Stimulated activated CD4-positive, alpha-beta T cell treated with anti-CD3 and anti-CD28 coated beads, TNF-alpha, amount 100 ng/mL, for 24 hours (primary cell): ENCODE measurements around the gene ANP32A.

Source experiments
- DNase-seq, 3 experiments: peaks; one replicate each; pipeline ENCODE4 v3.0.0-alpha.2; 2020; ENCODE audit warnings: low read depth in 3 of 3

The ANP32A gene

DNA sequence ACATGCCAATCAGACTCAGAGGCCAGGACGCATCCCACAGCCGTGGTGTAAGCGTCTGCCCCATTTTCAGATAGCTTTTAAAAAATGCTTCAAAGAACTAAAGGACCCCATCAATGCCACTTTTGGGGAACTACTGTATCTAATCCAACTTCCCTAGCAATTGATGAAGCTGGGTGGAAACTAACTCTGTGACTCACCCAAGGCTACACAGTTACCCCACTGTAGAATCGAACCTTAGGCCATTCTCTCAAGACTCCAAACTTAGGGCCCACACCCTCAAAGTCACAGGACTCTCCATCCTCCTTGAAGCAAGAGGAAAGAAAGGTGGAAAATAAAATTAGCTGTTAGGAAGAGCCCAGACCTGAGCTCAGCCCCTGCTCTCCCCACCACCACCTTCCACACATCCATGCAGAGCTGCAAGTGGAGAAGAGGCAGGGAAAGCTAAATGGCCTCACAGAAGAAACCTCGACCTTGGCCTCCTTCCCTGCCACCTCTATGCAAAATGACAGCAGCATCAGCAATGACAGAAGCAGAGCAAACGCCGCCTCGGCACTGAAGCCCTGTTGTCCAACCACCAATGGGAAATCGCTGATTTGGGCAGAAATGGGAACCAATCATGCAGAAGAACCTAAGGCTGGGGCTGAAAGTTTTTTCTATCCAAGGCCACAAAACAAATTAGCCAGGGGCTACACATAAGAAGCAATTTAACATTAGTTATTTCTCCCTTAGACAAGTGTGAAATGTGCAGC lies 22.2 kb downstream of the ANP32A start:
- no peak for DNase-seq

DNA sequence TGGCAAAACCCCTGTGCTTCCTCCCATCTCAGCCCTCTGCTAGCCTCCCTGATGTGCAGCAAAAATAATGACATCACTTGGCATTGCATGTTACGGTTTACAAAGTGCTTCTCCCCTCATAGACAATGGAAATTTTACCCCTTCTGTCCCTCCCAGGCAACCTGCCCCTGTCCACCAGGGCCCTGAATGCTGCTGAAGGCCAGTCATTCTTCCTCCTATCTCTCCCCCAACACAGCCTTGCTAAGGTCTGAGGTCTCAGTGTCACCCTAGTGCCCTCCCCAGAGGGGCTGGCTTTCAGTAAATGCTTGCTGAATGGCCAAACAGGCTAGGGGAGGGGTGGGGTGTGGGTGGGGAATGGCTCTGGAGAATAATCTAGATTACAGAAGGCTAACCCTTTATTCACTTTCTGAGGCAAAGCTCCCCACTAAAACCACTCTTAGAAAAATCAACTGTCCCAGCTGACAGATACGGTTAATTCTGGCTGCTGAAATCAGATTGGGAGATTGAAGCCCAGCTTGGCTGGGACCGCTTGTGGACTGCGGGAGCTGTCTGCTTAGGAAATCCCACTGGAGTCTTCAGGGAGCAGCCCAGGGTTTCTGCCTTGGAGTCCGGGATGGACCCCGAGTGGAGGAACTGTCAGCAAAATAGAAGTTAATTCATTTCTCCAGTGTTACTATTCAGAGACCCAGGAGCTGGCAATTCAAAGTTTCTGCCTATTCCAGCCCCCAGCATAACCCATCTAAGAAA lies 22.9 kb downstream of the ANP32A start:
- no peak for DNase-seq

DNA sequence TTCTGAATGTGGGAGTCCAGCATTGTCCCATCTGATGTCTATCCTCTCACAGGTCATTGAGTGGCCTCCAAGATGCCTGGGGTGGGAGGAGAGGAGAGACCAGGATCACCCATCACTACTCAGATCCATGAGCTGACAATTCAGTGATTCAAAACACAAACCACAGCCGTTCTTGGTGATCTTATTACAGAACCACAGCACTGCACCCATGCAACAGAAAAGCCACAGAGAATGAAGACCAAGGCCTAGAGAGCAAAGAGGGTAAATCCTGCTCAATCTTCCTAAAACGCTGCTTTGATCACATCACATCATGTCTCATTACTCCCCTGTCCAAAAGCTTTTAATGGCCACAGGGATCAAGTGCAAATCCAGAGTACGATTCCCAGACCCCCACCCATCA lies 23.5 kb downstream of the ANP32A start:
- DNase-seq: no peak

- no peak for DNase-seq
Observed at GRCh38 chr15:68796576-68796975, 24.1 kb downstream of the ANP32A start.

DNA sequence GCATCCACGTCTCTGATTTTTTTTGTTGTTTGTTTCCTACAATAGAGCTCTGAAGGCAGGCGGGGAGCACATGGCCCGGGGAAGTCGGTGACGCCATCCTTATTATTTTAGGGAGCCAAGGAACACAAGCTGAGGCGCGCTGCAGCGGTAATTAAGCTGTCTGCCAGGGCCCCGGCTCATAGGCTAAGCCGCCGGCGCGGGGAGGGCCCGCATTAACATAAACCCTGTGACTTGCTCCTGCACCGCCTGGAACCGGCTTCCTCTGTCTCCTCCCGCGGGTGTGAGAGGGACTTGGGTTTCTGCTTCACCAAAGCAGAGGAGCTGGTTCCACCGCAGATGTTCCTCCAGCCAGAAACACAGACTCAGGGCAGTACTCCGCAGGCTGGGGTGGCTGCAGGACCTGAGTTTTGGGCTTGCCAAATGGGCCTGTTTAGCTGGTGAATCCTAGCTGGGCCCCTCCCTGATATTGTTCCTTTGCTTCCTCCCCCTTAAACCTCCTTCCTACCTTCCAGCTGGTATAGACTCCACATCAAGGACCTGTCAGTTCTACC lies 25.3 kb downstream of the ANP32A start:
- peak in 2 of 3 experiments; percentile 46 to 67 for DNase-seq

- DNase-seq: no peak
Observed at GRCh38 chr15:68794863-68795262, 25.8 kb downstream of the ANP32A start.

- DNase-seq: no peak
Observed at GRCh38 chr15:68794307-68794706, 26.4 kb downstream of the ANP32A start.

GRCh38 chr15:68793776-68794175 lies 26.9 kb downstream of the ANP32A start:
- no peak for DNase-seq

GRCh38 chr15:68792901-68793766 lies 27.6 kb downstream of the ANP32A start:
- DNase-seq: no peak

- peak in 2 of 3 experiments; percentile 22 to 31 for DNase-seq
Observed at GRCh38 chr15:68791431-68792283, 29.0 kb downstream of the ANP32A start.

- DNase-seq: no peak
Observed at GRCh38 chr15:68790910-68791309, 29.8 kb downstream of the ANP32A start.

GRCh38 chr15:68790242-68790575 lies 30.5 kb downstream of the ANP32A start:
- DNase-seq: no peak

DNA sequence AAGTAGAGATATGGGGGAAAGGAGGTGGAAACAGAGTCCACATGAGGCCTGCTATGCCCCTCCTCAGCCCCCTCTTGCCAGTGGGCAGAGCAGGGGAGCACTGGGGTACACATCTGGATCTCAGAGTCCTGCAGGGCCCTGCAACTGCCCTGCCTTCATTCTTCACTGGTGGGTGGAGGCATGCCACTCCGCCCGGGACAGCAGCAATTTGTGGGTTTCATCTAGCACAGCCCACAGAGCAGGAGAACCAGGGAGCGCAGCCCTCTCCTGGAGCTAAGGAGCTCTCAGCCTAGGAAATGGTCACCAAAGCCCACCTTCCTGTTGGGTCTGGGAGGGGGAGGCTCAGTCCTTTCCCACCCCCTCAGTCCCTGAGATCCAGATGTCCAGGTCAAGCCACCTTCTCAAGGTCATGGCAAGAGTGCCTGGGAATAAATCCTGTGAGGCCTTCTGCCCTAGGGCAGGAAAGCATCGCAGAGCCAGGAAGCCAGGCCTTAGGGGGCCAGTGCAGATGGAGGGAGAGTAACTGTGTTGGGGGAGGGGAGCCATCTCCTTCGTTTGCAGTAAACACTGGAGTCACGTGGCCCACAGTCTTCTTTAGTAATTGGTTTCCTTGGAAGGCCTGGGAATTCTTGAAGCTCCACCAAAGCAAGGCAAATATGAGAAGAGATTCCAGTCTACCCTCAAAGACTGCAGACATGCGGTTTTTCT lies 31.0 kb downstream of the ANP32A start:
- DNase-seq: no peak

GRCh38 chr15:68789091-68789490 lies 31.6 kb downstream of the ANP32A start:
- no peak for DNase-seq

GRCh38 chr15:68788264-68788624 lies 32.5 kb downstream of the ANP32A start:
- no peak for DNase-seq

DNA sequence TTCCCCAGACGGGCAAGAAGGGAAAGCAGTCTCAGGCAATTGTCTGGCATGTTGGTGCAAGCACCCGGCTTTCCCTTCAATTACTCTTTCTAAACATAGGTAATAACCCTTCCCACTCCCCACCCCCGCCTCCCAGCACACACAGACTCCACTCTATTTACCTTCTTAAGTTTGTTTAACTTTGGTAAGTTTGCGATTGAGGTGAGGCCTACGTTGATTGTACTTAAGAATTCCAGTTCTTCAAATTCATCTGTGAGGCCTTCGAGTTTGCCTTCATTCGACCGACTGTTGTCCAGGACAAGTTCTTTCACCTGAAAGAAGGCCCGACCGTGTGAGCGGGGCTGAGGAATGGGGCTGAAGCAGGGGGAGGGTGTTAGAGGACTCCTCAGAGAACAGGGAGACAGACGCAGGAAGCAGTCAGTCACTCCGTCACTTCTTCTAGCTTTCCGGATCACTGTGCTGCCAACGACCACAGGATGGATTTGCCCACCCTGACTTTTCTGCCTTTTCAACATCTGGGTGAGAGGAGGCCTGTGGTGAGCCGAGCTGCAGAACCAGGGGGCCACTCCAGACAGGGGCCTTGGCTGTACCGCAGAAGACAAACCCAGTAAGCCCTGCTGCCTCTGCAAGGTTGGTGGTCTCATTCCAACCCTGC lies 33.0 kb downstream of the ANP32A start:
- no peak for DNase-seq

DNA sequence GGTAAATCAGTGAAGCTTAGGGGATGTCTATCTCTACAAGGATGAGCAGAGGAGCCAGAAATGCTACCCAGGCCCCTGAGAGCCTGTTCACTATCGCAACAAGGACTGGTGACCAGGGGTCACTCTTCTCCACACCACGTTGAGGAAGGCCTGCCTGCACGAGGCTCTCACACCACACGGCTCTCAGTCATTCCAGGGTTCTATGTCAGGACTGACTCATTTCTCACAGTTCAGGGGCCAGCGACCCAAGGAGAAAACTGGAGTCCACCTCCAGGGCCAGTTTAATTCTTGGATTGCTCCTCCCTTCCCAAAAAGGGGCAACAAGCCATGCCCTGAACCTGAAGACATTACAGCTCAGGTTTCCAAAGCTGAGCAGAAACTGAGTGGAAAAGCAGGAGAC lies 33.9 kb downstream of the ANP32A start:
- no peak for DNase-seq

GRCh38 chr15:68785541-68785940 lies 35.2 kb downstream of the ANP32A start:
- DNase-seq: no peak

- DNase-seq: no peak
Observed at GRCh38 chr15:68784206-68784605, 36.5 kb downstream of the ANP32A start.
